Stimulated activated CD8-positive, alpha-beta memory T cell treated with anti-CD3 and anti-CD28 coated beads, Interleukin-4, amount 100 ng/mL, for 4 hours (primary cell): ENCODE data around the gene EHHADH.

Source experiments
- DNase-seq, 2 donors: peaks; one replicate each; pipeline ENCODE4 v3.0.0-alpha.2; 2020; ENCODE audit warnings: low read depth in 2 of 2, low spot score in 1 of 2

Gene EHHADH

GRCh38 chr3:185151101-185151963 is 102.5 kb downstream of the EHHADH start:
- DNase-seq: no peak

GRCh38 chr3:185150561-185150960 is 103.3 kb downstream of the EHHADH start:
- DNase-seq: no peak

- DNase-seq: no peak
Observed at GRCh38 chr3:185149591-185149990, 104.3 kb downstream of the EHHADH start.

- no peak for DNase-seq
Observed at GRCh38 chr3:185145511-185145910, 108.3 kb downstream of the EHHADH start.

- DNase-seq: no peak
Observed at GRCh38 chr3:185144784-185145183, 109.1 kb downstream of the EHHADH start.
